HEK293 (cell line): ENCODE results near the gene FOXA2.

Source experiments
- CTCF ChIA-PET: fragments of 350-600 bp; formaldehyde crosslinking; extraction: SDS; loops from one replicate; lab custom pipeline; 2021; ENCODE audit warnings: antibody characterized with exemption; lab: Yijun Ruan, JAX
- POLR2A ChIA-PET: fragments of 300-600 bp; formaldehyde crosslinking; extraction: SDS; loops from one replicate; lab custom pipeline; 2020; ENCODE audit warnings: antibody characterized with exemption, inconsistent platforms; lab: Yijun Ruan, JAX
- H3K27ac ChIP-seq: fragments of 200-500 bp; sonication (Bioruptor generic); 2 replicates; pipeline ENCODE4 v1.5.1; 2014; ENCODE audit warnings: low read depth, low read length, control low read depth, inconsistent platforms; ENCODE audit errors: extremely low read depth
- H3K36me3 ChIP-seq, 2 experiments: fragments of 200-500 bp in 1 of 2; sonication (Bioruptor generic) in 1 of 2; 1 replicate in 1 of 2; 2 replicates in 1 of 2; pipeline ENCODE4 v1.5.1; 2014 to 2017; ENCODE audit warnings: inconsistent platforms in 2 of 2, low read length in 2 of 2; ENCODE audit not compliant: control insufficient read depth in 2 of 2, insufficient read depth in 1 of 2
- H3K4me1 ChIP-seq: fragments of 200-500 bp; sonication (Bioruptor generic); 2 replicates; pipeline ENCODE4 v1.5.1; 2014; ENCODE audit warnings: mild to moderate bottlenecking, low read length, inconsistent platforms; ENCODE audit not compliant: control insufficient read depth, insufficient read depth
- H3K4me3 ChIP-seq: 2 replicates; pipeline ENCODE4 v1.5.1; 2011; ENCODE audit warnings: low read depth, mild to moderate bottlenecking, control low read depth, low read length, moderate library complexity
- H3K9me3 ChIP-seq: fragments of 200-500 bp; sonication (Bioruptor generic); 2 replicates; pipeline ENCODE4 v1.5.1; 2014; ENCODE audit warnings: low read depth, low read length, inconsistent platforms; ENCODE audit not compliant: control insufficient read depth, insufficient read depth
- BCL6B ChIP-seq: fragments of 450-650 bp; formaldehyde crosslinking; IDR thresholded peaks from 2 replicates; pipeline ENCODE4 v1.5.1; 2017; ENCODE audit warnings: missing biosample characterization, missing genetic modification characterization
- EGR2 ChIP-seq: fragments of 450-650 bp; formaldehyde crosslinking; IDR thresholded peaks from 2 replicates; pipeline ENCODE4 v1.5.1; 2016; ENCODE audit warnings: low read depth, missing biosample characterization, missing genetic modification characterization
- FEZF1 ChIP-seq: fragments of 450-650 bp; formaldehyde crosslinking; IDR thresholded peaks from 2 replicates; pipeline ENCODE4 v1.5.1; 2016; ENCODE audit warnings: missing biosample characterization, missing genetic modification characterization
- GLI2 ChIP-seq: fragments of 450-650 bp; formaldehyde crosslinking; IDR thresholded peaks from 2 replicates; pipeline ENCODE4; 2017; ENCODE audit warnings: missing biosample characterization, missing genetic modification characterization, low read depth, borderline replicate concordance
- GLIS1 ChIP-seq: fragments of 450-650 bp; formaldehyde crosslinking; IDR thresholded peaks from 2 replicates; pipeline ENCODE4 v1.5.1; 2016; ENCODE audit warnings: missing biosample characterization, missing genetic modification characterization
- GLIS2 ChIP-seq: fragments of 450-650 bp; formaldehyde crosslinking; IDR thresholded peaks from 2 replicates; pipeline ENCODE4 v1.5.1; 2016; ENCODE audit warnings: missing biosample characterization, missing genetic modification characterization
- HOXD13 ChIP-seq: sonication (generic); formaldehyde crosslinking; IDR thresholded peaks from 2 replicates; pipeline ENCODE4 v1.8.0; 2022; ENCODE audit warnings: missing genetic modification reagents, borderline replicate concordance
- IKZF3 ChIP-seq: fragments of 450-650 bp; IDR thresholded peaks from 2 replicates; pipeline ENCODE4 v1.5.0; 2018; ENCODE audit warnings: missing biosample characterization, mild to moderate bottlenecking, missing genetic modification characterization, moderate library complexity
- INSM2 ChIP-seq: fragments of 450-650 bp; formaldehyde crosslinking; IDR thresholded peaks from 2 replicates; pipeline ENCODE4 v1.5.1; 2016; ENCODE audit warnings: missing biosample characterization, missing genetic modification characterization
- KLF1 ChIP-seq: fragments of 450-650 bp; formaldehyde crosslinking; IDR thresholded peaks from 2 replicates; pipeline ENCODE4 v1.5.1; 2016; ENCODE audit warnings: missing biosample characterization, missing genetic modification characterization
- OSR2 ChIP-seq: fragments of 450-650 bp; formaldehyde crosslinking; IDR thresholded peaks from 2 replicates; pipeline ENCODE4 v1.5.1; 2016; ENCODE audit warnings: missing biosample characterization, missing genetic modification characterization
- PRDM10 ChIP-seq: fragments of 450-650 bp; formaldehyde crosslinking; IDR thresholded peaks from 2 replicates; pipeline ENCODE4 v1.5.1; 2016; ENCODE audit warnings: missing biosample characterization, missing genetic modification characterization
- SP2 ChIP-seq: fragments of 450-650 bp; formaldehyde crosslinking; IDR thresholded peaks from 2 replicates; pipeline ENCODE4 v1.5.1; 2016; ENCODE audit warnings: missing biosample characterization, missing genetic modification characterization
- SP7 ChIP-seq: fragments of 450-650 bp; formaldehyde crosslinking; IDR thresholded peaks from 2 replicates; pipeline ENCODE4 v1.5.1; 2016; ENCODE audit warnings: missing biosample characterization, missing genetic modification characterization
- TRIM28 ChIP-seq: IDR thresholded peaks from 2 replicates; pipeline ENCODE4 v1.6.1; 2011; ENCODE audit warnings: low read length, control low read depth, borderline replicate concordance
- TSHZ1 ChIP-seq: fragments of 450-650 bp; formaldehyde crosslinking; IDR thresholded peaks from 2 replicates; pipeline ENCODE4 v1.5.1; 2016; ENCODE audit warnings: missing biosample characterization, missing genetic modification characterization, borderline replicate concordance
- WT1 ChIP-seq: fragments of 450-650 bp; formaldehyde crosslinking; IDR thresholded peaks from 2 replicates; pipeline ENCODE4 v1.5.1; 2016; ENCODE audit warnings: missing biosample characterization, missing genetic modification characterization
- ZFHX2 ChIP-seq: fragments of 450-650 bp; formaldehyde crosslinking; conservative IDR thresholded peaks from 2 replicates; pipeline ENCODE4 v1.5.1; 2016; ENCODE audit warnings: missing biosample characterization, missing genetic modification characterization
- ZIC2 ChIP-seq: fragments of 450-650 bp; formaldehyde crosslinking; IDR thresholded peaks from 2 replicates; pipeline ENCODE4 v1.5.1; 2016; ENCODE audit warnings: missing biosample characterization, missing genetic modification characterization
- ZNF18 ChIP-seq: fragments of 450-650 bp; formaldehyde crosslinking; IDR thresholded peaks from 2 replicates; pipeline ENCODE4 v1.5.1; 2016; ENCODE audit warnings: missing biosample characterization, missing genetic modification characterization
- ZNF248 ChIP-seq: fragments of 450-650 bp; formaldehyde crosslinking; IDR thresholded peaks from 2 replicates; pipeline ENCODE4 v1.5.1; 2017; ENCODE audit warnings: missing biosample characterization, missing genetic modification characterization
- ZNF394 ChIP-seq: fragments of 450-650 bp; formaldehyde crosslinking; IDR thresholded peaks from 2 replicates; pipeline ENCODE4 v1.5.1; 2016; ENCODE audit warnings: missing biosample characterization, missing genetic modification characterization, mild to moderate bottlenecking, moderate library complexity, borderline replicate concordance
- ZNF501 ChIP-seq: fragments of 450-650 bp; formaldehyde crosslinking; IDR thresholded peaks from 2 replicates; pipeline ENCODE4 v1.5.1; 2016; ENCODE audit warnings: missing biosample characterization, missing genetic modification characterization
- ZNF600 ChIP-seq: fragments of 450-650 bp; formaldehyde crosslinking; IDR thresholded peaks from 2 replicates; pipeline ENCODE4 v1.5.1; 2016; ENCODE audit warnings: missing biosample characterization, missing genetic modification characterization
- ZNF629 ChIP-seq: fragments of 450-650 bp; formaldehyde crosslinking; IDR thresholded peaks from 2 replicates; pipeline ENCODE4 v1.5.1; 2017; ENCODE audit warnings: missing biosample characterization, missing genetic modification characterization
- ZNF792 ChIP-seq: fragments of 450-650 bp; formaldehyde crosslinking; IDR thresholded peaks from 2 replicates; pipeline ENCODE4 v1.5.1; 2016; ENCODE audit warnings: missing biosample characterization, missing genetic modification characterization

The FOXA2 gene

GRCh38 chr20:22575087-22575721, 9.2 kb downstream of the FOXA2 start:
- H3K4me1 ChIP-seq = peaks cover 12% of the 10 kb centered on the region
- no peaks in the 10 kb centered on the region for H3K36me3 ChIP-seq
- POLR2A ChIA-PET = no interaction called here
- no peak overlapping the region for H3K4me3 ChIP-seq
- peak; percentile 38; the same call in 1 of the 2 replicates for TF ChIP-seq PRDM10 (tag by site-specific recombination)
- TF ChIP-seq INSM2 = peak; percentile 62; the same call in 1 of the 2 replicates
- TF ChIP-seq KLF1 = peak; percentile 63
- peak; percentile 42; the same call in 1 of the 2 replicates for TF ChIP-seq GLI2
- TF ChIP-seq WT1 (tag by site-specific recombination) = peak; percentile 86
- TF ChIP-seq ZNF18 (tag by site-specific recombination) = peak; percentile 74
- peak; percentile 64; the same call in 1 of the 2 replicates for TF ChIP-seq FEZF1 (tag by site-specific recombination)
- TF ChIP-seq TSHZ1 (tag by site-specific recombination) = 0 out of 2 replicates have a peak, but pooled peaks have one; percentile 27
- peak; percentile 69 for TF ChIP-seq SP7 (tag by site-specific recombination)
- peak; percentile 51; the same call in 1 of the 2 replicates for TF ChIP-seq EGR2 (tag by site-specific recombination)
- TF ChIP-seq ZNF629 (tag by site-specific recombination) = 0 out of 2 replicates have a peak, but pooled peaks have one; percentile 48
- no peak for TF ChIP-seq ZNF501 (tag by site-specific recombination)
- no peak for TF ChIP-seq ZNF394 (tag by site-specific recombination)
- peak; percentile 77 for TF ChIP-seq ZFHX2
- TF ChIP-seq ZIC2 (tag by site-specific recombination) = peak; percentile 92
- peak; percentile 94 for TF ChIP-seq GLIS1 (tag by site-specific recombination)
- no peak for TF ChIP-seq HOXD13
- 0 out of 2 replicates have a peak, but pooled peaks have one; percentile 12 for TF ChIP-seq IKZF3 (tag by site-specific recombination)
- peak; percentile 15; the same call in 1 of the 2 replicates for TF ChIP-seq OSR2 (tag by site-specific recombination)
- TF ChIP-seq BCL6B (tag by site-specific recombination) = no peak
- TF ChIP-seq ZNF792 (tag by site-specific recombination) = no peak
- no peak for TF ChIP-seq ZNF248 (tag by site-specific recombination)
- 0 out of 2 replicates have a peak, but pooled peaks have one; percentile 12 for TF ChIP-seq SP2 (tag by site-specific recombination)
- TF ChIP-seq ZNF600 (tag by site-specific recombination) = peak; percentile 70; the same call in 1 of the 2 replicates
- peak; percentile 48; the same call in 1 of the 2 replicates for TF ChIP-seq GLIS2 (tag by site-specific recombination)
- peak; percentile 51; the same call in 1 of the 2 replicates for TF ChIP-seq TRIM28
- peak overlapping the region; percentile 28; the same call in 1 of the 2 replicates for H3K27ac ChIP-seq
- H3K9me3 ChIP-seq = no peaks in the 10 kb centered on the region
- CTCF ChIA-PET = interaction anchor here (0.7 to 3.1 kb wide), 6 partner anchors 11 to 399 kb away, joined by 3 to 17 read pairs (median 4); no protein-coding TSS in a partner anchor
